ENCODE results near the gene TEX11.

- no peak for TF ChIP-seq CTCF (IDR thresholded peaks at IDR 0.05)
- TF ChIP-seq POLR2A (IDR thresholded peaks at IDR 0.05), result no peak
- TF ChIP-seq POLR2AphosphoS5 (IDR thresholded peaks at IDR 0.05), result no peak
Observed at GRCh38 chrX:70852294-70852693, 56.2 kb downstream of the TEX11 start.
